Raji (cell line): ENCODE results near the gene EFR3B.

ENCODE experiments used
- POLR2A ChIP-seq: IDR thresholded peaks from 2 replicates; pipeline ENCODE4 v1.6.1; 2011; ENCODE audit warnings: low read depth, low read length, control low read depth; ENCODE audit not compliant: insufficient read depth

The EFR3B gene

DNA sequence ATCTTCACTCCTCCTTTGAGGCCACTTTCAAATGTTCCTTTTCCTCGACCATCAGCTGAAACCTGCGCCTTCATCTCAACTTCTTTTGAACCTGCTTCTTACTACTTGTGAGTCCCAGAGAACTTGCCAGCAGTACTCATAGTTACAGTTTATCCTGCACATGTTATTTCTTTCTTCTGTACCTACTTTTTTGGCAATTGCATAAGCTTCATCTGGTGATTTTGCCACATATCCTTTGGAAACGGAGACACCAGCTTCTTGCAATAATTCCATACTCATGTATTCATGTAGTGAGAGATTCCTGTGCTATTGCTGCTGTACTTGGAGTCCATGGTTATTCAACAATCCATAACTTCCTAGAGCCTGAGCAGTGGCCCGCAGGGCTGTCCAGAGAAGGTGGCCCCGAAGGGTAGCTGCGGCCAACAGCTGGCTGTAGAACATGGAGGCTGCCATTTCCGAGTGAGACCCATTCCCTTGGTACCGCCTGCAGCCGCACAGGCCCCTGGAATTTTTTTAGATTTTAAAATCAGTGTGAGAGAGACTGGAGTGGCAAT lies 39.4 kb downstream of the EFR3B start:
- no peak for TF ChIP-seq POLR2A

DNA sequence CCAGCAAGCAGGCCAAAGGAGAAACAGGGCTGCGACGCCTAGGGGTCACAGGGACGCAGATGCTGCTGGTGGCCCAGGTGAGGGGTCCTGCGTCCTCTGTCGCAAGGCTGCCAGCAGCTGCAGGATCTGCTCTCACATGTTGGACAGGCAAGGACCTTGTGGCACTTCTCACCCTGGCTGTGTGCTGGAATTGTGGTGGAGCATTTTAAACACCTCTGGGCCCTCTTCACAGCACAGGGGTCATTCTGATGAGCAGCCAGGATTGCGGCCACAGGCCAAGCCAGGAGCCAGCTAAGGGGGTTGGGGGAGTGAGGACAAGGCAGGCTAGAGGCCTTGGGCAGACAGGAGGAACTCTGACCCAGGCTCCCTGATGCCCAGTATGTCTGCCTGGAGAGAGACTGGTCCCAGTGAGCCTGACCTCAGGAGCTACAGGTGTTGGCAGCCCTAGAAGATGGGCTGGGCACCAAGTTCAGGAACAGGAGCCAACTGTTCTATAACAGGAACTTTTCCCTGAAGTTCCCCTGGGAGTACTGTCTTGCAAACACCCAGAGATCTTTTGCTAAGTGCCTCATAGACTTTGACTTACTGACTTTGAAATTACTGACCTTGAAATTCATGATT lies 40.2 kb downstream of the EFR3B start:
- no peak for TF ChIP-seq POLR2A

DNA sequence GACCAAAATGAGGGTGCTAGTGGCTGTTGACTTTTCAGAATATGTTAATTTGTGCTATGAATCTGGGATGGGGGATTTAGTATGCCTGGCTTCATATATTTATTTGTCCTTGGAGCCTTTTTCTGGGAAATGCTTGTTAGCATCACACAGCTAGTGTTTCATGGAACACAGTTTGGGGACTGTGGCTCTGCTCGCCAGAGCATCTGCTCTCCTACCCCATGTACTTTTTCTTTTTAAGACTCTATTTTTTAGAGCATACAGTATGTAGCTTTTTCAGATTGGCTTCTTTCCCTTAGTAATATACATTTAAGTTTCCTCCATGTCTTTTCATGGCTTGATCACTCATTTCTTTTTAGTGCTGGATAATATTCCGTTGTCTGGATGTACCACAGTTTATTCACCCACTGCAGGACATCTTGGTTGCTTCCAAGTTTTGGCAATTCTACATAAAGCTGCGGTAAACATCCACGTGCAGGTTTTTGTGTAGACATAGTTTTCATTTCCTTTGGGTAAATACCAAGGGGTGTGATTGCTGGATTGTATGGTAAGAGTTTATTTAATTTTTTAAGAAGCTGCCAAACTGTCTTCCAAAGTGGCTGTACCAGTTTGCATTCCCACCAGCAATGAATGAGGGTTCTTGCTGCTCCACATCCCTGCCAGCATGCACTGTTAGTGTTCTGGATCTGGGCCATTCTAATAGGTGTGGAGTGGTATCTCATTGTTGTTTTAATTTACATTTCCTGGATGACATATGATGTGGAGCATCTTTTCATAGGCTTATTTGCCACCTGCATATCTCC lies 44.1 kb downstream of the EFR3B start:
- TF ChIP-seq POLR2A, result no peak

DNA sequence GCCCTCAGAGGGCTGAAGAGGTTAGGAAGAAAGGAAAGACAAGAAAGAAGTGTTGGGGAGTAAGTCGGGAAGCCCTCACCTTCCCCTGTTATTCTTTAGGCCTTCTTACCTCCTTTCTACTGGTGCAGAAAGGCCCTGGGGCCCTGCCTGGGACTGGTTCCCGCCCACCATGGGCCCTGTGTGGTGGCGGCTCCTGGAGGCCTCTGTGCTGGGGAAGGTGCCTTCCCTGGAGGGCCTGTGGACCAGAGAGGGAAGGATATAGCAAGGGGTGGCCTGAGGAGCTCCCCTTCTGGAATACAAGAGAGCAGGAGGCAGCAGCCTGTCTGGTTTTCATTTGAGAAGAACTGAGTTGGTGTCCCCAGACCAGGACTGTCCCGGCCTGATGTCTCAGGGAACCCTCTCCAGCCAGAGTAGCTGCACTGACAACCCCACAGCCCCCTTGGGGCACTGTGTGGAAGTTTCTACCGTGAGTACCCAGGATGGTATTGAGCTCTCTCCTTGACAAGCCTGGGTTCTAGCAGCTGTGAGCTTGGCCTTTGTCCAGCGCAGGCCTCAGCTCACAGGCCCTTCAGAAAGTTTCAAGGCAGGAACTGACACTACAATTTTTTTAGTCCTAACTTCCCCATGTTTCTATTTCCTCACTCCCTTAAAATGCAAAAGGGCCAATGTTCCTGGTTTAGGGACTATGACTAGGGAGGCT lies 47.1 kb downstream of the EFR3B start:
- no peak for TF ChIP-seq POLR2A

DNA sequence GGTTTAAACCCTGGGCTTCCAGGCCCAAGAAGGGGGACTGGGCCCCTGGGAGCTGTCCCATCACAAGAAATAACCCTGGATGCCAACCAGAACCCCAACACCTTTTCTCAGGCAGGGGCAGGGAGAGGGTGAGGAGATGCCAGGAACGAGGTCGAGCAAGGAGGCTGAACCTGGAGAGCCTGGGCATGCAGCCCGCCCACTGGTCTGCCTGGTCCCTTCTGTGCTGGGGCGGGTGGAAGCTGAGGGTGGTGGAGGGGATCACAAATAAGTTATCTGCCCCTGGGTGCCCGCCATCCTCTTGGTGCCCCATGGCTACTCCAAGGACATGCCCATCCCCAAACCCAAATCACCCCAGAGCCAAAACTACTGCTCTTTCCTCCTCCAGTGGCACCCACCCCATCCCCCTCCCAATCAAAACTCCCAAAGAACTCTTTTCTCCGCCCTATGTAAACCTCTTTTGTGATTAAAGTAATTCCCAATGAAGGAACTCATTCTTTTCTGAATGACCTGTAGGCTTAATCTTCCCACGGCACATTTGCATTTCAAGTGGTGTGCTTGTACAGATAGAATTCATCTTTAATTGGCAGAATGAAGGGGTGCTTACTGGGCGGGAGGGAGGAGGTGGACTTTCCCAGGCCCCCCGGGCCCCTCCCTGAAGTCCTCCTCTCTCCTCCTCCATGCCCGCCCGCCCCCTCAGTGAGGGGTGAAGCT lies 47.9 kb downstream of the EFR3B start:
- no peak for TF ChIP-seq POLR2A

DNA sequence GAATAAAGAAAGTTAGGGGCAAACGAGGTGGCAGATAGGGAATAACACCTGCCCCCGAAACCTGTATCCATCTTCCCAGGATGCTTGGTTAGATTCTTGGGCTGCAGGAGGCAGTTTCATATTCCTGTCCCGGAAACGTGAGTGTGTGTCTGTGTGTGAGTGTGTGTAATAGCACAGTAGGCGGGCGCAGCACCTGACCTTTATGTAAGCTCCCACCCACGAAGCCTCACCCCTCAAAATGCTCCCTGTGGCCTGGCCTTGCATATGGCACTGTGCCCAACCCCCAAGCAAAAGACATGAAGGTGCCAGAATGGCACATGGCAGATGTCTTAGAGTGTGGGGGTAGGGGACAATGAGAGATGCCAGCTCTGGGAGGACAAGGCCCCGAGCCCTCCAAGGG lies 48.9 kb downstream of the EFR3B start:
- TF ChIP-seq POLR2A, result no peak

DNA sequence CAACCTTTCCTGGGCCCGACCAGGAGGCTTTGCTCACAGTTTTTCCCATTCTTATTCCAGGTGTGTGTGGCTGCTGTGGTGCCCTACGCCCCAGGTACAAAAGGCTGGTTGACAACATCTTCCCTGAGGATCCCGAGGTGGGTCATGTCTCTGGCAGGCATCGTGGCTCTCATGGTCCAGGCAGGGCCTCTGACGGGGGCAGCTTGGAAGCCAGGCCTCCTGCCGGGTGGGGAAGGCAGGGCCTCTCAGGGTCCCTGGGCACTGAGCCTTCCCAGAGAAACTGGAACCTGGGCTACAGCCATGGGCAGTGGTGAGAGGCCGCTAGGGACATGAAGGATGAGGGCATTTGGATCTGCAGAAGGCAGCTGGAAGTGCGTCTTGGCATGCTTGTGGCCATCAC lies 49.4 kb downstream of the EFR3B start:
- TF ChIP-seq POLR2A, result no peak

DNA sequence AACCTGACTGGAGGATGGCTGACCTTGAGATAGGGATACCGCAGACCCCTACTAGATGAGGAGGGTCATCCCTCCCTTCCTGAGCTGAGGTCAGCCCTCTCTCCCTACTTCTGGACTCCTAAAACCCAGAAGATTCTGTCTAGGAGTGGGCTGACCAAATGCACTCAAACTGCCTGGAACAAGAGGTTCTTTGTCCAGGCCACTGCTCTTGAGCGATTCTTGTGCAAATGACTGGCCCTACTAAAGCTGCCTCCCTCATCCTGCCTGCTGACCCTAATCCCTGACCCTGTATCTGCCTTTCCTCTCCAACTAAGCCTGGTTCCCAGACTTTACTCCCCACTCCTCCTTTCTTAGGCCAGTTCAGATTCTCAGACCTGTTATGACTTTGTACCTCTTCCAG lies 56.2 kb downstream of the EFR3B start:
- TF ChIP-seq POLR2A, result no peak

DNA sequence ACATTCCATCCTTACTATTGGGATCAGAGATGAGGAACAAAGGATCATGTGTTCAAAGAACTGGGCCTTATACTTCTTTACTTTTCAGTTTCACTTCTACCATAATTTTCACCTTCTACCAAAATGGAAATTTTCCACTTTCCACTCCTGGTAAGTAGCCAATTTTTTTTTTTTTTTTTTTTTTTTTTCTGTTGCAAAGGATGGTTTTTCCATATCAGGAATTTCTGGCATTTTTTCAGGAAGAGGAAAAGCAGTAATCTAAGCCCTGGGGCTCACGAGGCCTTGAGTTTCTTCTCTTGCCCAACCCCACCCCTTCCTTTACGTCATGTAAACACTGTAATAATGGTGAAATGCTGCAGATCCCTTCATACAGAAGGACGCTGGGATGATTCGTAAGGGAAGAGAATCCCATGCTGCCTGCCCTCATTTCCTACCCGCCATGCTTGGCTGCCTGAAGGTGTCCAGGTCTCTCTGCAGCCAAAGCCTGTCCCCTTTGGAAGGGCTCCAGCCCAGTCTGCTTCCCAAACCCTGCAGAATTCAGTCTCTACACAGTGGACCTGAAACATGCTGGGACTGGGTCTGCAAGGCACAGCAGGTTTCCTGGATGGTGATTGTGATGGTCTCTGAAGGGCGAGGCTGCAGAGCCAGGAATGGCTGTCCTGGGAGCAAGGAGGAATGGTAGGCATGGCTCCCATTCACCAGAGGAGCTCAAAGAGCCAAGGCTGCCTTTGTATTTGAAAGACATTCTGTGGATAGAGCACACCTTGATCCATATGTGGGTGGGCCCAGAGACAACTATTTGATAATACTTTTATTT lies 57.0 kb downstream of the EFR3B start:
- no peak for TF ChIP-seq POLR2A

DNA sequence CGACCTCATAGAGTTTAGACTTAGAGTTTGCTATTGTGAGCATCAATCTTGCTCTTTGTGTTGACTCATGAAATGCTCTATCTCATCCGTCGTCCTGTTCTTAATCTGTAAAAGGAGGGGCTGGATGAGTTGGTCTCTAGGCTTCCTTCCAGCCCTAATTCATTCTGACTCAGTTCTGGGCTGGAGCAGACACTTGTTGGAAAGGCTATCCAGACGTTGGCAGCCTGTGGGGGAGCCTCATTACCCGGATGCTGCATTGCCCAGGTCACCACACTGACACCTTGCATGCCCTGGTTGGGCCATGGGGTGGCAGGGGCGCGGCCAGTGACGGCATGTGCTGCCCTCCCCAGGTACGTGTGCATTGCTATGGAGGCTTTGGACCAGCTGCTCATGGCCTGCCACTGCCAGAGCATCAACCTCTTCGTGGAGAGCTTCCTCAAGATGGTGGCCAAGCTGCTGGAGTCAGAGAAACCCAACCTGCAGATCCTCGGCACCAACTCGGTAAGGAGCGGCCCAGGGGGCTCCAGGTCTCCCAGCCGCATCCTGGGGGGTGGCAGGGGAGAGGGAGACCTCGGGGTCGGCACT lies 61.5 kb downstream of the EFR3B start:
- no peak for TF ChIP-seq POLR2A

DNA sequence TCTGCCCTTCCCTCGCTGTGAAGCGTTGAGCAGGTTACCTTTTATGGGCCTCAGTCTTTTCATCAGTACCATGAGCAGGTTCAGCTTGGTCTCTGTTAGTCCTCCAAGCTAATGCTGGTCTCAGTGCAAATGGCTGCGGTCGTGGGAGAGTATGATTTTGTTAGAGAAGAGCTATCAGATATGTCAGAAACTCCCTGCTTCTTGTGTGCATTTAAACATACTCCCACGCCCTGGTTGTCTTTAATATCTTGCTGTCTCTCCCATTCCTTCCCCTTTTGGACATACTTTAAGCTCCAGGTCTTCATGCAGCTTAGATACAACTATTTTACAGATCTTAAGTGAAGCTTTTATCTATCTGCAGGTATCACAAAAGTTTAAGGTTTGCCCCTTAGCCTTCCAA lies 62.9 kb downstream of the EFR3B start:
- no peak for TF ChIP-seq POLR2A

DNA sequence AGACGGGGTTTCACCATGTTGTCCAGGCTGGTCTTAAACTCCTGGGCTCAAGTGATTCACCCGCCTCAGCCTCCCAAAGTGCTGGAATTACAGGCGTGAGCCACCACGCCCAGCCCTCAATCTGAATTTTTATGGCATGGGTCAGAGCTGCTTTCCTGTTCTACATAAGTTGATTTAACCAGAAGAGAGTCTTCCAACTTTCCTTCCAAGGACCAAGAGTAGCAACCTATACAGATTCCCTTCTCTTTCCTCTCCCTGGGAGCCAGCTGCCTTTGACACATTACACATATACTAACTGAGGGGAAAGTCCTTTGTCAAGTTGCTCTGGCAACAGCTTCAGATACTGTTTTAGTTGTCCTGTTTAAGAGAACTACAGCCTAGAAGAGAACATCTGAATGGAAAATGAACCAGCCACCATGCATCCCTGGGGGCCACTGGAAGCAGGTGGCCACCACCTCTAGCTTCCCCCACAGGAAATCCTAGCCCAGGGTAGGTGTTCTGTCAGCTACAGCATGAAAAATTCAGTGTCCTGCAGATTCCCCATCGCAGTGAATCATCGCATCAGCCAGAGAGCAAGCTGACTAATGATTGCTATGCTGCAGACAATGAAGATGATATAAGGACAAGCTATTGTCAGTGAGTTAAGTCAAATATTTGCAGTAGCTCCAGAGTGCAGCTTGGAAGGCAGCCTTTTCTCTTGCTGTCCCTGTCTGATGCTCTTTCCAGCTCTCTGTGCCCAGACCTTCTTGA lies 63.6 kb downstream of the EFR3B start:
- no peak for TF ChIP-seq POLR2A

DNA sequence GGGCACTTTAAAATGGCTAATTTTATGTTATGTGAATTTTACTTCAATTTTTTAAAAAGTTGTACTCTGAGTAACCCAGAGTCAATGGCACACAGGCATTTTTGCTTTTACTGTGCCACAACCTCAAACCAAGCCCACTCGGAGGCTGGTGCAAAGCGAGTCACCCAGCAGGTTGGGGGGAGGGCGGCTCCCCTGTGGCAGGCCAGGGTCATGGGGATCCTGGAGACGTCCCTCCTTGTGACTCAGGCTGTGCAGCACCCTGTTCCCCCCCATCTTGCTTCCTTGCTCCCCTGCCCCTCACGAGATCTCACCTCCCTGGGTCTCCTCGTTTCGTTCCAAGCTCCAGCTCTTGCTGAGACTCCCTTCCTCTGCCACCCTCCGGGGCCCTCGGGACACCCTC lies 67.9 kb downstream of the EFR3B start:
- no peak for TF ChIP-seq POLR2A

DNA sequence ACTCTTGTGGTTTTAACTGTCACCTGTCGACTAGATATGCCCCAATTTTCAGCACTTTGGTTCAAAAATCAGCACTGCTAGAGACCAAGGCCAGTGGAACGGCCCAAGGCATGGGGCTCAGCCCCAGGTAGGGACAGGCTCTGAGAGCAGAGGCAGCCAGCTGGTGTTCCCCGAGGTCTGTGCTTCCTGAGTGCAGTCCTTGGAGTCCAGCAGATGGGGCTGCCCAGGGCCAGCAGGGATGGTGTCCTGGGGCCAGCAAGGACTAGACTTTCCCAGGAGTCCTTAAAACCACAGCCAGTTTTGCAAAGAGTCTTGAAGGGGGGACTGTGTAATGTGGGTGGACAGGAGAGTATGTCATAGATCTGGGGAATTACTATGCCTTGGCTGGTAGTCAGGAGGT lies 70.2 kb downstream of the EFR3B start:
- TF ChIP-seq POLR2A, result no peak
